ENCODE data around the gene CD163.
"Not testable (repeated sequence)": the region's sequence is repeated elsewhere in the genome, so short reads cannot be mapped to it uniquely, and the experiment has no call there.

Gene CD163

GRCh38 chr12:7503686-7504415, at the start of gene CD163:
Gene CD163 (minus strand): TSS chr12:7503777. CDS start chr12:7503690, 87 bp downstream.
- DNase-seq: no peak

- DNase-seq: no peak
These were observed 39.2 kb upstream of the CD163 start for GRCh38 chr12:7542813-7543212.

GRCh38 chr12:7542046-7542445, 38.5 kb upstream of the CD163 start:
- no peak for DNase-seq

- no peak for DNase-seq
These were observed 10.8 kb upstream of the CD163 start for GRCh38 chr12:7514416-7514815.

- peak in 1 of 2 donors; percentile 17 for DNase-seq
These were observed 9.0 kb upstream of the CD163 start for GRCh38 chr12:7512553-7512952.

GRCh38 chr12:7509793-7510470, 6.4 kb upstream of the CD163 start:
- not testable (repeated sequence) for DNase-seq

GRCh38 chr12:7502612-7503011, 965 bp downstream of the CD163 start:
- no peak for DNase-seq

GRCh38 chr12:7501031-7501588, 2.5 kb downstream of the CD163 start:
- DNase-seq: no peak

- DNase-seq: no peak
These were observed 3.9 kb downstream of the CD163 start for GRCh38 chr12:7499636-7500035.

- no peak for DNase-seq
These were observed 4.8 kb downstream of the CD163 start for GRCh38 chr12:7498809-7499208.

GRCh38 chr12:7497661-7498060, 5.9 kb downstream of the CD163 start:
- no peak for DNase-seq

- no peak for DNase-seq
These were observed 7.1 kb downstream of the CD163 start for GRCh38 chr12:7496451-7496850.

- DNase-seq: no peak
These were observed 8.4 kb downstream of the CD163 start for GRCh38 chr12:7495136-7495535.

GRCh38 chr12:7493006-7493405, 10.6 kb downstream of the CD163 start:
- DNase-seq: no peak

- DNase-seq: no peak
These were observed 17.1 kb downstream of the CD163 start for GRCh38 chr12:7486512-7486911.

GRCh38 chr12:7485095-7485494, 18.5 kb downstream of the CD163 start:
- no peak for DNase-seq

GRCh38 chr12:7483343-7483742, 20.2 kb downstream of the CD163 start:
- DNase-seq: no peak

- no peak for DNase-seq
These were observed 23.8 kb downstream of the CD163 start for GRCh38 chr12:7479771-7480170.

GRCh38 chr12:7472060-7472459, 31.5 kb downstream of the CD163 start:
- DNase-seq: no peak

GRCh38 chr12:7460375-7461259, 43.0 kb downstream of the CD163 start:
- DNase-seq: peak in 1 of 2 donors; percentile 19

GRCh38 chr12:7459973-7460372, 43.6 kb downstream of the CD163 start:
- no peak for DNase-seq

- no peak for DNase-seq
These were observed 51.8 kb downstream of the CD163 start for GRCh38 chr12:7451756-7452155.

GRCh38 chr12:7450667-7451066, 52.9 kb downstream of the CD163 start:
- no peak for DNase-seq

Measured in bone marrow (tissue), 2 donors.